Measurements from ENCODE around the gene EXOC6B. TPM values are rescaled to one million over a fixed set of nuclear protein-coding genes. Genes with fewer than 3 reads are reported as not detected.
A peak's percentile ranks its signal among the peaks of the same experiment; 100 is the strongest.

The EXOC6B gene
- total RNA-seq, 1 donor = 40.2 TPM

DNA sequence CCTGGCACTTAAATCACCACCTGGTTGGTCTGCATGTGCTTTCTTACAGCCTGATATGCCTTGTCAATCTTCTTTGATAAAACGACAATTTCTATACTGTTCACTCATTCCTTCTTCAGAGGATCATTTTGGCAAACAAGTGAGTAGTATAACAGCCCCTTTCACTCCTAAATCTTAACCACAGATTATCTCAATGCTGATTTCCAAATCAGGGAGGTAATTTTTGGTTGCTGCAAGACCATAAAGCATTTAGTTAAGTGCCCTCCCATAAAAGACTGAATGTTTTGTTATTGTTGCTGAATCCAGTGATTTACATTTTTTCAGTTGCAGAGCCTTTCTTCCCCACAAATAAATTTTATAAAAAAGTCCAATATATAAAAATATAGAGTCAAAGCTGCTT is 549.0 kb downstream of the EXOC6B start:
- no peak for DNase-seq (ENCODE audit: low read depth)
- TF ChIP-seq, protein P1, sequence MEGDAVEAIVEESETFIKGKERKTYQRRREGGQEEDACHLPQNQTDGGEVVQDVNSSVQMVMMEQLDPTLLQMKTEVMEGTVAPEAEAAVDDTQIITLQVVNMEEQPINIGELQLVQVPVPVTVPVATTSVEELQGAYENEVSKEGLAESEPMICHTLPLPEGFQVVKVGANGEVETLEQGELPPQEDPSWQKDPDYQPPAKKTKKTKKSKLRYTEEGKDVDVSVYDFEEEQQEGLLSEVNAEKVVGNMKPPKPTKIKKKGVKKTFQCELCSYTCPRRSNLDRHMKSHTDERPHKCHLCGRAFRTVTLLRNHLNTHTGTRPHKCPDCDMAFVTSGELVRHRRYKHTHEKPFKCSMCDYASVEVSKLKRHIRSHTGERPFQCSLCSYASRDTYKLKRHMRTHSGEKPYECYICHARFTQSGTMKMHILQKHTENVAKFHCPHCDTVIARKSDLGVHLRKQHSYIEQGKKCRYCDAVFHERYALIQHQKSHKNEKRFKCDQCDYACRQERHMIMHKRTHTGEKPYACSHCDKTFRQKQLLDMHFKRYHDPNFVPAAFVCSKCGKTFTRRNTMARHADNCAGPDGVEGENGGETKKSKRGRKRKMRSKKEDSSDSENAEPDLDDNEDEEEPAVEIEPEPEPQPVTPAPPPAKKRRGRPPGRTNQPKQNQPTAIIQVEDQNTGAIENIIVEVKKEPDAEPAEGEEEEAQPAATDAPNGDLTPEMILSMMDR (IDR thresholded peaks at IDR 0.05; ENCODE audit: insufficient read depth, low read depth, low read length) = no peak
- no peak overlapping the region for H3K4me3 ChIP-seq (ENCODE audit: low read depth, low read length)

DNA sequence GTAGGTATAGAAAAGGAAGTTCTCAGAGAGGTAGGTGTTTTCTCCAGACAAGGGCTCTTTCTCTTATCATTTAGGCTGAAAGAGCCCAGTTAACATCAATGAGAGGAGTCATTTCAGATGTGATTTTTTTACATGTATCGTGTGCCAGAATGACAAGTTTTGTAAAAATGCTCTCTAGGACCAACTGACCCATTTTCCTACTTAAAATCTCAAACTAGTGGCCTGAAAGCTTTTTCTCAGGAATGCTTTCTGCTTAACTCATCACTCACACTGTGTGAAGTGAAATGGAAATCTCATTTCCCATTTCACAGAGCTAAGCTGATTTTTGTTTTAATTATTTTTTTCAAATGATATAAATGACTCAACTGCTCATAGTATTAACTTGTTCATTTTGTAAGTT is 549.5 kb downstream of the EXOC6B start:
- no peak overlapping the region for H3K4me3 ChIP-seq (ENCODE audit: low read depth, low read length)
- TF ChIP-seq, protein P1 (IDR thresholded peaks at IDR 0.05; ENCODE audit: insufficient read depth, low read depth, low read length) = no peak
- no peak for DNase-seq (ENCODE audit: low read depth)

DNA sequence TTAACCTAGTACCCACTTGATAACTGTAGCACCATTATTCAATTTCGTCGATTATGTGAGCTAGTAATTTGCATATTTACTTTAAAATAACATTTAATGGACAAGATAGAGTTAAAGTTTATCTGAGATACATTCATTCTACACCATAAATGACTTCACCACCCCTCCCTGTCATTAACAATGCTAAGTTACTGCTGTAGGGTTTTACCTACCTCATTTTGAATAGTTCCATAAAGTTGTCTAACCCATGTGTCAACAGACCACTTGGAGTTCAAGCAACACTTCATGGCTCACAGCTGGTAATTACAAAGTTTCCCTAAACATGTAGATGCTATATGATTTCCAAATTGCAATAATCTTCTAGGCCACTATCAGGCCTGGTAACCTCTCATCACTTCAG is 550.7 kb downstream of the EXOC6B start:
- no peak overlapping the region for H3K4me3 ChIP-seq (ENCODE audit: low read depth, low read length)
- no peak for DNase-seq (ENCODE audit: low read depth)
- TF ChIP-seq, protein P1 (IDR thresholded peaks at IDR 0.05; ENCODE audit: insufficient read depth, low read depth, low read length) = no peak

DNA sequence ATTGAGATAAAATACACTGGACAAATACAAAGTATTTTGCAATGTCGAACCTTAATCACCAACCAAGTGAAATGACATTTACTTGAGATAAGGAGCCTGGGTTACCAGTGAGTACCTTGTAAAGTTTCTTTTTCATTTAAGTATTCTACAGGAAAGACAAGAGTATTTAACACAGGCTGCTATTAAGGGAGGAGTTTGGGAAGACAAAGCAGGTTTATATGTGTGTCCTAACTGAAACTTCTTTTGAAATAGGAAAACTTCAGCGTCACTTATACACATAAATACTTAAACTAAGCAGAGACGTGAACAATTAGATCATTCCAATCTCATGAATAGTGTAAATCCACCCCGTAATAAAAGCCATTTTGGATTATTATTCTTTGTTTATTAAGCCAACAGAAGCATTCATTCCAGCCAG is 551.4 kb downstream of the EXOC6B start:
- TF ChIP-seq, protein P1 (IDR thresholded peaks at IDR 0.05; ENCODE audit: insufficient read depth, low read depth, low read length) = no peak
- no peak overlapping the region for H3K4me3 ChIP-seq (ENCODE audit: low read depth, low read length)
- DNase-seq (ENCODE audit: low read depth) = peak; percentile 56

DNA sequence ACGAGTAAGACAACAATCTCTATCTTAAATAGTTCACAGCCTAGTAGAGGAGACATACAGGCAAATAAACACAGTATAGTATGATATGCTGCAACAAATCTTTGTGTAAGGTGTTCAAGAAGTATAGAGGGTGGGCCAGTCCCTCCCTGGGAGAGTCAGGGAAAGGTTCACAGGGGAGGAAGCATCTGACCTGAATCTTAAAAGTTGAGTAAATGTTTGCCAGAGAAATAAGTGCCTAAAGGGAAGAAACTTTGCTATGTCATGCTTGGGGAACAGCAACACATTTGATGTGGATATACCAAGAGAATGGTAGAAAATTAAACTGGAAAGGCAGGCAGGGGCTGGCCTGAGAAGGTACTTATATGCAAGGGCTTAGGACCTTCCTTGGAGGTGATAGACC is 552.4 kb downstream of the EXOC6B start:
- TF ChIP-seq, protein P1 (IDR thresholded peaks at IDR 0.05; ENCODE audit: insufficient read depth, low read depth, low read length) = no peak
- no peak overlapping the region for H3K4me3 ChIP-seq (ENCODE audit: low read depth, low read length)
- no peak for DNase-seq (ENCODE audit: low read depth)

DNA sequence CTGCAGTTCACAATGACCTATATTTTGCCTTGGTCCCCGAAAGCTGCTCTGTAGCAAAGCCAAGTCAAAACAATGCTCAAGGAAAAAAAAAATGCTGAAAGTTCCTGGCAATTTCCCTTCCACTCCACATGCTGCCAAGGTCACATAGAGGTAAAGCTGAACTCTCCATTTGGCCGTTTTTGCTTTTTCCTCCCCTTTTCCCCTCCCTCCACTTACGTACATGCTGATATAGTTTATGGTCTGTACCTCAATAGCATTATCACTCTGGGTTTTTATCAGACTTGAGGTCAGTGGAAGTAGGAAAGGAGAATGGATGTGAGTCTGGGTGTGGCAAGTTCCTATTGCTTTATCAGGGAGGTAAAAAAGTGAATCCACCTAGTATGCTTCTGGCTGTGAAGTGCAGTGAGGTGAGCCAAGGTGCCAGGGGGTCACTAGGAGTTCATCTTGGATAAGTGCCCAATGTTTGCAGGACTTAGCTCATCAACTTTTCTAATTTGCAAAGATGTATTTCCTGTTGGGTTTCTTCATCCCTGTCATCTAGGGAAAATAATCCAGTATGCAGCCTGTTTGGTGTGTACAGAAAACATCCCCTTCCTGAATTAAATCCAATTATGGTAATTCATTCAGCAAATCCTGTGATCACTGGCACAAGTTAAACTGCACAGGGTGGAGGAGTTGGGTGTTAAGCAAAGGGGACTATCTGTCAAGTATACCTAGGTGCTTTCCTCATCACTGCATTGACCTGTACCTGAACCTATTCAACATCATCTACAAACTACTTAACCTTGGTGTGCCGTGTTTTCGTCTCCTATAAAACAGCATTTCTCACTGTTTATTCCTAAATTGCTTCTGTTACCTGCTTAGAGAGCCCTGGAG is 553.8 kb downstream of the EXOC6B start:
- TF ChIP-seq, protein P1 (IDR thresholded peaks at IDR 0.05; ENCODE audit: insufficient read depth, low read depth, low read length) = no peak
- DNase-seq (ENCODE audit: low read depth) = no peak
- H3K4me3 ChIP-seq (ENCODE audit: low read depth, low read length) = no peak overlapping the region

DNA sequence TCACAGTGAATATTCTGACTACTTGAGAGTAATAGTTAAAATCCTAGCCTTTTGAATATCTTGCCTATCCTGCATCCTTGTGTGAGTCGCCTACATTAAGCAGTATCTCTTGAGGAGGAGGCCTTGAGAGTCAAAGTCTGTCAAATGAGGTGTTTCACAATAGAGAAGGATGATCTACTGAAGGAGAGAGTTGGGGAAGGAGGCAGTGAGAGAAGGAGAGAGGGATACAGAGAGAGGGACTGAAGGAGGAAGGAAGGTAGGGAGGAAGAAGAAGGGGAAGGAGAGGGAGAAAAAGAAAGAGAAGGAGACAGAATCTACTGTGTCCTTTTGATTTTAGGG is 554.6 kb downstream of the EXOC6B start:
- TF ChIP-seq, protein P1 (IDR thresholded peaks at IDR 0.05; ENCODE audit: insufficient read depth, low read depth, low read length) = no peak
- H3K4me3 ChIP-seq (ENCODE audit: low read depth, low read length) = no peak overlapping the region

More for the DNA sequence above, 554.6 kb downstream of the EXOC6B start:
- no peak for DNase-seq (ENCODE audit: low read depth)
